ENCODE data around the gene RAB37. TPM values are rescaled to one million over a fixed set of nuclear protein-coding genes. Genes with fewer than 3 reads are reported as not detected.

The RAB37 gene
- total RNA-seq, 1 experiment from 2014 or later: 8.9 TPM

- TF ChIP-seq PRDM15 (CRISPR knock-in tag; IDR thresholded peaks at IDR 0.05) (no peak), FOXP4 (CRISPR knock-in tag; IDR thresholded peaks at IDR 0.05) (no peak), ZNF512 (CRISPR knock-in tag; IDR thresholded peaks at IDR 0.05; ENCODE audit: borderline replicate concordance) (no peak), SP1 (CRISPR knock-in tag; conservative IDR thresholded peaks at IDR 0.05) (no peak), ZNF232 (CRISPR knock-in tag; IDR thresholded peaks at IDR 0.05) (no peak), NR3C1 (CRISPR knock-in tag; conservative IDR thresholded peaks at IDR 0.05; ENCODE audit: low read depth) (no peak)
Observed at GRCh38 chr17:74766413-74766812, 29.4 kb downstream of the RAB37 start (continued).

DNA sequence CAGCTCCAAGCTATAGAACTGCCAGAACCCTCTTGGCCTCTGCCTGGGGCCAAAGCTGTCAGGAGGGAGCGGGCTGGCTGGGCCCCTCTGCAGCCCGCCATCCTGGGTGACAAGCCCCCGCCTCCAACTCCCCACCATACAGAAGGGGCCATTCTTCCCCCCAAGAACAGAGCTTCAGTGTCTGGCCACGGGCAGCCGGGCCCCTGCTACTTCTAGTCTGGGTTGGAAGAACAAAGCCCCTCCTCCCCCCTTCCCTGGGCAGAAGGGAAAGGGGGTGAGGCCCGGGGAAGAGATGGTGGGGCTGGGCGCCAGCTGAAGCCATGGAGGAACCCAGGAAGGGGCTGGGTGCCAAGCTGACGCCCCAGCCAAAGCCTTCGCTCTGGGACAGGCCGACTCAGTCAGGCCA lies 30.1 kb downstream of the RAB37 start:
- DNase-seq (ENCODE audit: low spot score) (no peak), ATAC-seq (no peak)
- no peak overlapping the region for H3K4me3 Mint-ChIP-seq
- no peaks in the 10 kb centered on the region for H3K9me3 Mint-ChIP-seq
- H3K27me3 Mint-ChIP-seq (ENCODE audit: low read depth): no peaks in the 10 kb centered on the region
- no peak overlapping the region for H3K27ac Mint-ChIP-seq
- POLR2A ChIA-PET: no interaction called here
- peaks cover 24% of the 10 kb centered on the region for H3K36me3 Mint-ChIP-seq
- peaks cover 11% of the 10 kb centered on the region for H3K4me1 Mint-ChIP-seq
- CTCF ChIA-PET: interaction anchor here (1.0 to 12.0 kb wide), 4 partner anchors 18 to 110 kb away, joined by 3 to 262 read pairs (median 6); partner anchors contain the start of gene RAB37
- TF ChIP-seq ZNF121 (CRISPR knock-in tag; IDR thresholded peaks at IDR 0.05) (no peak), ZNF219 (CRISPR knock-in tag; IDR thresholded peaks at IDR 0.05; ENCODE audit: borderline replicate concordance) (no peak), PRDM15 (CRISPR knock-in tag; IDR thresholded peaks at IDR 0.05) (no peak), CREM (CRISPR knock-in tag; IDR thresholded peaks at IDR 0.05) (no peak), SOX15 (CRISPR knock-in tag; IDR thresholded peaks at IDR 0.05) (no peak), OVOL2 (CRISPR knock-in tag; IDR thresholded peaks at IDR 0.05; ENCODE audit: borderline replicate concordance) (no peak), ZNF416 (CRISPR knock-in tag; IDR thresholded peaks at IDR 0.05) (no peak), ZNF317 (CRISPR knock-in tag; IDR thresholded peaks at IDR 0.05; ENCODE audit: borderline replicate concordance, low read depth) (no peak), E2F1 (CRISPR knock-in tag; IDR thresholded peaks at IDR 0.05) (no peak), NR2C2 (CRISPR knock-in tag; IDR thresholded peaks at IDR 0.05) (no peak), ATF3 (CRISPR knock-in tag; conservative IDR thresholded peaks at IDR 0.05) (no peak), SP1 (CRISPR knock-in tag; conservative IDR thresholded peaks at IDR 0.05) (no peak), ESRRA (CRISPR knock-in tag; IDR thresholded peaks at IDR 0.05; ENCODE audit: borderline replicate concordance) (no peak)
- TF ChIP-seq, protein P1, sequence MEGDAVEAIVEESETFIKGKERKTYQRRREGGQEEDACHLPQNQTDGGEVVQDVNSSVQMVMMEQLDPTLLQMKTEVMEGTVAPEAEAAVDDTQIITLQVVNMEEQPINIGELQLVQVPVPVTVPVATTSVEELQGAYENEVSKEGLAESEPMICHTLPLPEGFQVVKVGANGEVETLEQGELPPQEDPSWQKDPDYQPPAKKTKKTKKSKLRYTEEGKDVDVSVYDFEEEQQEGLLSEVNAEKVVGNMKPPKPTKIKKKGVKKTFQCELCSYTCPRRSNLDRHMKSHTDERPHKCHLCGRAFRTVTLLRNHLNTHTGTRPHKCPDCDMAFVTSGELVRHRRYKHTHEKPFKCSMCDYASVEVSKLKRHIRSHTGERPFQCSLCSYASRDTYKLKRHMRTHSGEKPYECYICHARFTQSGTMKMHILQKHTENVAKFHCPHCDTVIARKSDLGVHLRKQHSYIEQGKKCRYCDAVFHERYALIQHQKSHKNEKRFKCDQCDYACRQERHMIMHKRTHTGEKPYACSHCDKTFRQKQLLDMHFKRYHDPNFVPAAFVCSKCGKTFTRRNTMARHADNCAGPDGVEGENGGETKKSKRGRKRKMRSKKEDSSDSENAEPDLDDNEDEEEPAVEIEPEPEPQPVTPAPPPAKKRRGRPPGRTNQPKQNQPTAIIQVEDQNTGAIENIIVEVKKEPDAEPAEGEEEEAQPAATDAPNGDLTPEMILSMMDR (IDR thresholded peaks at IDR 0.05): no peak
- TF ChIP-seq, protein P2, sequence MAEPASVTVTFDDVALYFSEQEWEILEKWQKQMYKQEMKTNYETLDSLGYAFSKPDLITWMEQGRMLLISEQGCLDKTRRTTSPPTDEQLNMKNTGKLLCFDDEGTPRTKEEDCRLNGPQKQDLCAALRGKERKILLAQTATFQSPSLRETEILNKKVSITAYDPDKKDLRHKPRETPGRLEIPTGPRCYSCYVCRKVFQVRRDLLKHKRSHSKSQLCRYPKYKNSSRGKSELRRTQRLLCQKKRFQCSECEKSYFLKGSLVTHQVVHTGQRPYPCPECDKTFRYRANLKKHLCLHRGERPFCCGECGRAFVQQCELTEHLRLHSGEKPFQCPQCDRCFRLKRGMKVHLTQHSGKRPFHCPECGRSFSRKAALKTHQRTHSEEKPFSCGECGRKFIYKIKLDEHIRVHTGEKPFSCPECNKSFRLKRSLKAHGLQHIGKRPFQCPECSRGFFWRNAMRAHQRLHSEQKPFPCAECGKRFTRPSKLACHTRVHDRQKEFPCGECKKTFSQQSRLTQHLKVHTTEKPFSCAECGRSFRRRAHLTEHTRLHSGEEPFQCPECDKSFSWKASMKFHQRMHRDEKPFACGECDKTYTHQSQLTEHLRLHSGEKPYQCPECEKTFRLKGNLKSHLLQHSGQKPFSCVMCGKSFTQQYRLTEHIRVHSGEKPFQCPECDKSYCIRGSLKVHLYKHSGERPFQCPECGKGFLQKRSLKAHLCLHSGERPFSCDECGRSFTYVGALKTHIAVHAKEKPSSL (CRISPR knock-in tag; conservative IDR thresholded peaks at IDR 0.05): no peak

All from WTC11 (cell line).